H1 (cell line): ENCODE results near the gene SPANXA2. TPM values are rescaled to one million over a fixed set of nuclear protein-coding genes. Genes with fewer than 3 reads are reported as not detected.

ENCODE experiments used
- CTCF ChIA-PET: fragments of 300-600 bp; sonication (Branson Sonifier 250); formaldehyde crosslinking; loops from one replicate; lab custom pipeline; 2021; ENCODE audit not compliant: partially characterized antibody; lab: Charles Lee
- POLR2A ChIA-PET: fragments of 300-600 bp; sonication (Branson Sonifier 250); formaldehyde crosslinking; loops from one replicate; lab custom pipeline; 2021; ENCODE audit warnings: inconsistent platforms; ENCODE audit not compliant: partially characterized antibody; lab: Charles Lee
- DNase-seq, 2 experiments: peaks; one replicate each; pipeline versions ENCODE4 v3.0.0 to v3.0.0-alpha.2; 2010 to 2022; ENCODE audit warnings: low spot score in 2 of 2, low read depth in 1 of 2, mixed read lengths in 1 of 2
- FAIRE-seq: peaks from 2 replicates; lab custom pipeline; 2011; peaks lifted over from hg19 to GRCh38; lab: Jason Lieb, UNC
- H2AFZ ChIP-seq: 2 replicates; pipeline ENCODE4 v1.8.1; 2012; ENCODE audit warnings: low read length, inconsistent platforms
- H2AK5ac ChIP-seq: 2 replicates; pipeline ENCODE4 v1.6.1; 2013; ENCODE audit warnings: low read depth, low read length
- H2BK120ac ChIP-seq: replicated peaks from 2 replicates; pipeline ENCODE3; 2013; ENCODE audit warnings: low read depth, low read length, inconsistent platforms
- H2BK12ac ChIP-seq: 2 replicates; pipeline ENCODE4 v1.6.1; 2013; ENCODE audit warnings: low read depth, low read length
- H2BK15ac ChIP-seq: 2 replicates; pipeline ENCODE4 v1.6.1; 2013; ENCODE audit warnings: low read length
- H2BK20ac ChIP-seq: 2 replicates; pipeline ENCODE4 v1.6.1; 2013; ENCODE audit warnings: low read length
- H2BK5ac ChIP-seq: 2 replicates; pipeline ENCODE4 v1.6.1; 2013; ENCODE audit warnings: low read depth, low read length
- H3K14ac ChIP-seq: 2 replicates; pipeline ENCODE4 v1.6.1; 2013; ENCODE audit warnings: inconsistent platforms; ENCODE audit not compliant: insufficient read length
- H3K18ac ChIP-seq: 2 replicates; pipeline ENCODE4 v1.6.1; 2013; ENCODE audit warnings: low read length; ENCODE audit errors: extremely low read depth
- H3K23ac ChIP-seq: 2 replicates; pipeline ENCODE4 v1.6.1; 2013; ENCODE audit warnings: inconsistent platforms; ENCODE audit not compliant: insufficient read length
- H3K23me2 ChIP-seq: 2 replicates; pipeline ENCODE4 v1.6.1; 2013; ENCODE audit warnings: low read depth, low read length
- H3K27ac ChIP-seq: 2 replicates; pipeline ENCODE4 v1.6.1; 2011; ENCODE audit warnings: low read depth, low read length, inconsistent platforms
- H3K27me3 ChIP-seq, 4 experiments: replicated peaks in 1 of 4; 1 replicate in 1 of 4; 2 replicates in 3 of 4; pipeline versions ENCODE4 v1.6.1 to v1.8.1; 2011 to 2013; ENCODE audit warnings: low read length in 3 of 4, mild to moderate bottlenecking in 3 of 4, inconsistent platforms in 2 of 4, mixed read lengths in 2 of 4, moderate library complexity in 1 of 4; ENCODE audit not compliant: control insufficient read depth in 3 of 4, insufficient read depth in 3 of 4; ENCODE audit errors: extremely low read depth in 1 of 4
- H3K36me3 ChIP-seq, 4 experiments: 2 replicates each; pipeline versions ENCODE4 v1.6.1 to v1.8.1; 2011 to 2013; ENCODE audit warnings: mild to moderate bottlenecking in 4 of 4, low read length in 3 of 4, moderate library complexity in 2 of 4, control low read depth in 1 of 4, inconsistent platforms in 1 of 4; ENCODE audit not compliant: insufficient read depth in 4 of 4, control insufficient read depth in 2 of 4
- H3K4ac ChIP-seq: replicated peaks from 2 replicates; pipeline ENCODE3; 2013; ENCODE audit warnings: low read length, low read depth, mixed read lengths, inconsistent platforms; ENCODE audit not compliant: insufficient read length
- H3K4me1 ChIP-seq, 4 experiments: replicated peaks in 1 of 4; 1 replicate in 1 of 4; 2 replicates in 3 of 4; pipeline versions ENCODE4 v1.6.1 to v1.8.1; 2011 to 2013; ENCODE audit warnings: low read length in 3 of 4, inconsistent platforms in 2 of 4, mixed read lengths in 1 of 4; ENCODE audit not compliant: insufficient read depth in 4 of 4, control insufficient read depth in 3 of 4
- H3K4me2 ChIP-seq, 2 experiments: 2 replicates each; pipeline versions ENCODE4 v1.6.1 to v1.8.1; 2011 to 2013; ENCODE audit warnings: low read depth in 2 of 2, low read length in 2 of 2, control low read depth in 1 of 2, inconsistent platforms in 1 of 2, mild to moderate bottlenecking in 1 of 2; ENCODE audit not compliant: insufficient read depth in 1 of 2
- H3K4me3 ChIP-seq, 4 experiments: fragments of 200-600, 300-600 bp in 1 of 4; sonication (generic), shearing (Covaris generic), sonication (Bioruptor Twin) in 1 of 4; 2 replicates each; pipeline versions ENCODE4 v1.5.1 to v1.8.1; 2011 to 2016; ENCODE audit warnings: low read length in 4 of 4, low read depth in 3 of 4, control low read depth in 2 of 4, inconsistent platforms in 2 of 4, mild to moderate bottlenecking in 2 of 4, mixed read lengths in 1 of 4, moderate library complexity in 1 of 4; ENCODE audit not compliant: insufficient read depth in 2 of 4; ENCODE audit errors: extremely low read depth in 1 of 4
- H3K56ac ChIP-seq: replicated peaks from 2 replicates; pipeline ENCODE3; 2013; ENCODE audit warnings: low read depth, mild to moderate bottlenecking, mixed read lengths, low read length, inconsistent platforms; ENCODE audit not compliant: insufficient read length
- H3K79me1 ChIP-seq: 2 replicates; pipeline ENCODE4 v1.6.1; 2013; ENCODE audit warnings: low read depth, low read length, control low read depth
- H3K79me2 ChIP-seq, 2 experiments: 2 replicates each; pipeline versions ENCODE4 v1.6.1 to v1.8.1; 2012 to 2013; ENCODE audit warnings: low read length in 2 of 2, mild to moderate bottlenecking in 2 of 2, inconsistent platforms in 1 of 2; ENCODE audit not compliant: insufficient read depth in 2 of 2, control insufficient read depth in 1 of 2
- H3K9ac ChIP-seq, 4 experiments: replicated peaks in 1 of 4; 1 replicate in 1 of 4; 2 replicates in 3 of 4; pipeline versions ENCODE4 v1.6.1 to v1.8.1; 2011 to 2013; ENCODE audit warnings: low read depth in 3 of 4, low read length in 3 of 4, control low read depth in 2 of 4, mild to moderate bottlenecking in 2 of 4, moderate library complexity in 2 of 4, inconsistent platforms in 1 of 4; ENCODE audit errors: extremely low read depth in 1 of 4
- H3K9me3 ChIP-seq, 2 experiments: 2 replicates each; pipeline versions ENCODE4 v1.6.1 to v1.8.1; 2012 to 2013; ENCODE audit warnings: mild to moderate bottlenecking in 2 of 2, moderate library complexity in 2 of 2, control low read depth in 1 of 2, inconsistent platforms in 1 of 2, low read depth in 1 of 2, low read length in 1 of 2, mixed read lengths in 1 of 2; ENCODE audit not compliant: insufficient read depth in 2 of 2
- H4K20me1 ChIP-seq, 2 experiments: replicated peaks in 1 of 2; 2 replicates each; pipeline versions ENCODE3 to v1.8.1; 2011 to 2013; ENCODE audit warnings: inconsistent platforms in 2 of 2, low read length in 2 of 2, mild to moderate bottlenecking in 1 of 2; ENCODE audit not compliant: insufficient read depth in 2 of 2, control insufficient read depth in 1 of 2
- H4K5ac ChIP-seq: 2 replicates; pipeline ENCODE4 v1.6.1; 2013; ENCODE audit warnings: low read length, low read depth, mixed read lengths, inconsistent platforms; ENCODE audit not compliant: insufficient read length
- H4K8ac ChIP-seq: 2 replicates; pipeline ENCODE4 v1.8.0; 2013; ENCODE audit warnings: mild to moderate bottlenecking, moderate library complexity, low read length, inconsistent platforms; ENCODE audit not compliant: insufficient read depth; ENCODE audit errors: extremely low read depth
- H4K91ac ChIP-seq: replicated peaks from 2 replicates; pipeline ENCODE3; 2013; ENCODE audit warnings: low read length, mixed read lengths, inconsistent platforms; ENCODE audit not compliant: insufficient read length
- SIN3A ChIP-seq, 2 experiments: IDR thresholded peaks in 1 of 2; conservative IDR thresholded peaks in 1 of 2; 2 replicates each; pipeline ENCODE4 v1.6.1; 2011 to 2012; ENCODE audit warnings: low read length in 2 of 2, improper control_type of control experiment in 1 of 2, low read depth in 1 of 2, mild to moderate bottlenecking in 1 of 2
- WGBS, 2 experiments: shearing (Covaris generic) in 1 of 2; methylation state at CpG; one replicate each; pipeline versions ENCODE4 v1.1.6 to v1.1.7; 2013 to 2015; ENCODE audit warnings: low lambda C conversion rate in 2 of 2, mixed read lengths in 2 of 2, inconsistent platforms in 1 of 2, low coverage in 1 of 2, missing lambda C conversion rate in 1 of 2; ENCODE audit not compliant: insufficient replicate concordance in 2 of 2, insufficient coverage in 1 of 2, insufficient read length in 1 of 2; ENCODE audit errors: extremely low coverage in 1 of 2, missing lambda C conversion rate in 1 of 2; 5-methylcytosine and 5-hydroxymethylcytosine counted together
- polyA plus RNA-seq, 7 experiments: library from polyadenylated mRNA; depleted of rRNA in 3 of 7; stranded (reverse) in 5 of 7; unstranded in 2 of 7; fragments of >200 nt in 5 of 7; fragments of 200-250 nt in 2 of 7; gene quantifications; 1 replicate in 5 of 7; 2 replicates in 1 of 7; 4 replicates in 1 of 7; pipeline versions ENCODE4 v1.2.1 to v1.2.3, GENCODE V29; 2011 to 2013; ENCODE audit warnings: missing spikeins in 2 of 7, mixed read lengths in 2 of 7
- total RNA-seq: library from RNA; stranded (reverse); fragmentation: NEBNext Ultra II Directional; extraction: Animal tissue kit (Norgen Biotek cat#: 25700); gene quantifications from 2 replicates; pipeline ENCODE4 v1.2.1, GENCODE V29; 2021

Gene SPANXA2
- total and polyA plus RNA-seq, 2 of the 8 experiments (the other 6 are each of a cell fraction or from before 2014, with no cell fraction given), result not detected

- Histone ChIP-seq H3K4ac (no peak overlapping the region), H3K79me2 (no peaks in the 10 kb centered on the region), H2BK5ac (no peak overlapping the region), H2AFZ (no peak overlapping the region), H3K4me1 (no peaks in the 10 kb centered on the region), H4K20me1 (no peaks in the 10 kb centered on the region), H3K23ac (no peak overlapping the region), H3K14ac (no peak overlapping the region), H3K18ac (no peak overlapping the region), H3K36me3 (no peaks in the 10 kb centered on the region), H3K79me1 (no peaks in the 10 kb centered on the region), H3K9me3 (no peaks in the 10 kb centered on the region), H3K27me3 (no peaks in the 10 kb centered on the region), H3K27ac (no peak overlapping the region), H3K4me3 (no peak overlapping the region), H2BK15ac (no peak overlapping the region), H3K9ac (no peak overlapping the region), H2BK12ac (no peak overlapping the region), H4K91ac (no peak overlapping the region), H3K56ac (no peak overlapping the region), H3K4me2 (no peak overlapping the region), H4K8ac (no peak overlapping the region), H4K5ac (no peak overlapping the region), H2BK120ac (no peak overlapping the region), H2AK5ac (no peak overlapping the region), H3K23me2 (no peaks in the 10 kb centered on the region), H2BK20ac (no peak overlapping the region)
- no peak for TF ChIP-seq SIN3A (conservative IDR thresholded peaks at IDR 0.05 in 1 of 2, IDR thresholded peaks at IDR 0.05 in 1 of 2; ENCODE audit: low read depth in 1 of 2, low read length in 2 of 2)
- FAIRE-seq, result no peak
- WGBS, 2 experiments, result 100% methylated on average over 1 of the region's 1 CpG; no CpG with 5 or more reads in 1 of the 2 experiments
- ChIA-PET POLR2A (no interaction called here), CTCF (no interaction called here)
- DNase-seq, result no peak
Measured at GRCh38 chrX:141609111-141609510, 19.6 kb downstream of the SPANXA2 start.
